Measurements from ENCODE around the gene LRRC74B. TPM values are rescaled to one million over a fixed set of nuclear protein-coding genes. Genes with fewer than 3 reads are reported as not detected.
"Not testable (repeated sequence)": the region's sequence is repeated elsewhere in the genome, so short reads cannot be mapped to it uniquely, and the experiment has no call there.

Gene LRRC74B
- polyA plus RNA-seq, 4 donors: 0.16 to 0.27 TPM; not detected in 2

DNA sequence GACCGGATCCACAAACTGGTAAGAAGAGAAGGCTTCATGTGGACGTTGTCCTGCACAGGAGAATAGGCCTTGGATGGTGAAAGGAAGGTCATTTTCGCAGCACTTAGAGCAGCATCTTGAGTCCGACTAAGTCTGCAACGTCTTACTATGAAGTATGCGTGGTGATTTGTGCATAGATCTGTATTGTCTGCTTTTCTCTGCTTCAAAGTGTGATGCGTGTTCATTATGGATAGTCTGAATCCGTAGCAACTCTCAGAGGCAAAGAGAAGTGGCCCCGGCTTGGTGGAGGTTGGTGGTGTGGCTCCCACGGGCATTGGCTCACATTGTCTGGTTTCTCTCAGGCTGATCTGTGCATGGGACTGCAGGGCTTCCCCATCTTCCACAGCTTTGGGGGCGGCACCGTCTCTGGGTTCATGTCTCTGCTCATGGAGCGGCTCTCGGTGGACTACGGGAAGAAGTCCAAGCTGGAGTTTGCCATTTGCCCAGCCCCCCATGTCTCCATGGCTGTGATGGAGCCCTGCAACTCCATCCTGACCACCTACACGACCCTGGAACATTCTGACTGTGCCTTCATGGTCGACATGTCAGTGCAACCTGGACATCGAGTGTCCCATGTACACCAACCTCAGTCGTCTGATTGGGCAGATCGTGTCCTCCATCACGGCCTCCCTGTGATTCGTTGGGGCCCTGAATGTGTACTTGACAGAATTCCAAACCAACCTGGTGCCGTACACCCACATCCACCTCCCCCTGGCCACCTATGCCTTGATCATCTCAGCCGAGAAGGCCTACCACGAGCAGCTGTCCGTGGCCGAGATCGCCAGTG is 21.5 kb downstream of the LRRC74B start:
- Histone ChIP-seq H3K9me3 (ENCODE audit: control insufficient read depth in 2 of 2, insufficient read depth in 1 of 2, low read depth in 1 of 2, low read length in 1 of 2) (no peaks in the 10 kb centered on the region), H3K27me3 (ENCODE audit: control insufficient read depth in 3 of 3, insufficient read depth in 3 of 3, low read length in 3 of 3) (peaks cover 0 to 7% (median 3%) of the 10 kb centered on the region in 3 donors), H3K4me1 (ENCODE audit: control insufficient read depth in 3 of 3, insufficient read depth in 2 of 3, low read depth in 1 of 3, low read length in 2 of 3) (no peaks in the 10 kb centered on the region), H3K4me3 (ENCODE audit: low read depth in 1 of 3, low read length in 3 of 3) (no peak overlapping the region), H3K27ac (ENCODE audit: low read depth in 1 of 3, low read length in 2 of 3) (no peak overlapping the region), H3K36me3 (ENCODE audit: control insufficient read depth in 3 of 3, insufficient read depth in 2 of 3, low read depth in 1 of 3, low read length in 3 of 3) (no peaks in the 10 kb centered on the region)
- WGBS, 3 donors: 87 to 90% (median 89%) methylated on average over 25 to 28 of the region's 28 CpGs
- no peak for DNase-seq
- no peak for FAIRE-seq

DNA sequence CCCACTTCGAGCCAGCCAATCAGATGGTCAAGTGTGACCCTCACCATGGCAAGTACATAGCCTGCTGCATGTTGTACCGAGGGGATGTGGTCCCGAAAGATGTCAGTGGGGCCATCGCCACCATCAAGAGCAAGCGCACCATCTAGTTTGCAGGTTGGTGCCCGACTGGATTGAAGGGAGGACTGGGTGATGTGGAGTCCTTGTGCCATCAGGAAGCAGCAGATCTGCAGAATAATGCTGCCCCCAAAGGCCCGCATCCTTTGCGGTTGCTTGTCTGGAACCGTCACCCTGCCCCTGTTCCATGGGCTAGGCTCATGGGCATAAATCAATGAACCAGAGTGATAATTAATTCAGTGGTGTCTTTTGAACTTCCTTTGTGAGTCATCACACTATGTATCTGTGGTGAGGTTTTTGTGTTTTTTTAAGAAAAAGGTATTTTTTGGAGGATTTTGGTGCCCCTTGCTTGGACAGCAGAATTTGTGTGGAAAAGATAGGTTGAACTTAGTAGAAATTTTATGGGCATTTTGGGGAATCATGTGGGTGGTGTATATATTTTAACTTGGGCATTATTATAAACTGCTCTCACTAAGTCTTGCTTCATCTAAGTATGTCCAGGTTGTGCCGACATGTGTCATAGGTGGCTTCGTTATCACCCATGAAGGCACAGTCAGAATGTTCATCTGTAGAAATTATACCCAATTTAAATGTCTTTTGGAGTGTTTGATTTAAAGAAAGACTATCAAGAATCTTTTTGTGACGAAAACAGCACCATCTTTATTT is 22.3 kb downstream of the LRRC74B start:
- H3K9me3 ChIP-seq (ENCODE audit: control insufficient read depth in 2 of 2, insufficient read depth in 1 of 2, low read depth in 1 of 2, low read length in 1 of 2): no peaks in the 10 kb centered on the region
- DNase-seq (no peak), FAIRE-seq (no peak)
- H3K27ac ChIP-seq (ENCODE audit: low read depth in 1 of 3, low read length in 2 of 3): no peak overlapping the region
- no peak overlapping the region for H3K4me3 ChIP-seq (ENCODE audit: low read depth in 1 of 3, low read length in 3 of 3)
- peaks cover 0 to 7% (median 3%) of the 10 kb centered on the region in 3 donors for H3K27me3 ChIP-seq (ENCODE audit: control insufficient read depth in 3 of 3, insufficient read depth in 3 of 3, low read length in 3 of 3)
- 84 to 88% (median 88%) methylated on average over 12 of the region's 12 CpGs for WGBS, 3 donors
- H3K4me1 ChIP-seq (ENCODE audit: control insufficient read depth in 3 of 3, insufficient read depth in 2 of 3, low read depth in 1 of 3, low read length in 2 of 3): no peaks in the 10 kb centered on the region
- no peaks in the 10 kb centered on the region for H3K36me3 ChIP-seq (ENCODE audit: control insufficient read depth in 3 of 3, insufficient read depth in 2 of 3, low read depth in 1 of 3, low read length in 3 of 3)

DNA sequence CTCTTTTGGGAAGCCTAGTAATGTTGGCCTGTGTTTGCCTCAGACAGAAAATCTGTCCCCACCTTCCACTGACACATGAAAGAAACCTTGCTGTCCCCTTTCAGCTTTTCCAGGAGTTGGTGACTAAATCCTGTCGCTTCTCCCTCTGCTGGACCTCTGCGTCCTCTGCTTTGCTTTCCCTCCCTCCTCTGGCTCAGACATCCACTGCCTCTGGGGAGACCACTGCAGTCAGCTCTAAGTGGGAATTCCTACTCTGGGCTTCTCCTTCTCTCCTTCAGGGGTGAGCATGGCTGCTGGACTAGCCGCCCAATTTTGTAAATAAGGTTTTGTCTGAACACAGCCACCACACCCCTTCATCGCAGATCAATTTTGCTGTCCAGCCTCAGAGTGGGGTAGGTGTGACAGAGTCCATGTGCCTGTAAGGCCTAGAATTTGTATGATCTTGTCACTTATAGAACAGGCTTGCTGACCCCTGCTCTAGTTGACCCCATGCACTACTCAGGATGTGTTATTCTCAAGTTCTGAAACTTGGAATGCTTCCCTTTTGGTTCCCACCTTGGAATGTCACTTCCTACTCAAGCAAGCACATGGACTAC is 23.0 kb downstream of the LRRC74B start:
- Histone ChIP-seq H3K27me3 (ENCODE audit: control insufficient read depth in 3 of 3, insufficient read depth in 3 of 3, low read length in 3 of 3) (peaks cover 0 to 7% (median 3%) of the 10 kb centered on the region in 3 donors), H3K36me3 (ENCODE audit: control insufficient read depth in 3 of 3, insufficient read depth in 2 of 3, low read depth in 1 of 3, low read length in 3 of 3) (no peaks in the 10 kb centered on the region), H3K27ac (ENCODE audit: low read depth in 1 of 3, low read length in 2 of 3) (no peak overlapping the region), H3K4me3 (ENCODE audit: low read depth in 1 of 3, low read length in 3 of 3) (no peak overlapping the region), H3K4me1 (ENCODE audit: control insufficient read depth in 3 of 3, insufficient read depth in 2 of 3, low read depth in 1 of 3, low read length in 2 of 3) (no peaks in the 10 kb centered on the region), H3K9me3 (ENCODE audit: control insufficient read depth in 2 of 2, insufficient read depth in 1 of 2, low read depth in 1 of 2, low read length in 1 of 2) (no peaks in the 10 kb centered on the region)
- 82 to 86% (median 83%) methylated on average over 4 of the region's 4 CpGs for WGBS, 3 donors
- FAIRE-seq (no peak), DNase-seq (no peak)

DNA sequence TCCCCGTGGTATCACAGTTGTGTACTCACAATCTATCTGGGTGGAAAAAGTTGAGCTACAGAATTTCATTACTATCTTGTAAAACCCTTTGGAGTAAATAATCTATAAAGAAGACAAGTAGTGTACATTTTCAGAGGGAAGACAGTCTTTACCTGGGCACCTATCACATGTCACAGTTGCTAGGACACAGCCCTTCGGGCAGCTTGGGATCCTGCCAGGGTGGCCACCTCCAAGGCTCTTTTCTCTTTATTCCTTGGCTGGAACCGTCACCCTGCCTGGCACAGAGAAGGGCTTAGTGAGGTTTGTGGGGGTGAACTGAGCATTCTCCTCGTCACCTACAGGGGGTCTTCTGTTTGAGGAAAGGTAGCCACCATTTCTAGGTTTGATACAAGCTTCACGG is 23.6 kb downstream of the LRRC74B start:
- H3K27ac ChIP-seq (ENCODE audit: low read depth in 1 of 3, low read length in 2 of 3): no peak overlapping the region
- H3K4me3 ChIP-seq (ENCODE audit: low read depth in 1 of 3, low read length in 3 of 3): no peak overlapping the region
- no peak for DNase-seq
- H3K36me3 ChIP-seq (ENCODE audit: control insufficient read depth in 3 of 3, insufficient read depth in 2 of 3, low read depth in 1 of 3, low read length in 3 of 3): no peaks in the 10 kb centered on the region
- no peaks in the 10 kb centered on the region for H3K9me3 ChIP-seq (ENCODE audit: control insufficient read depth in 2 of 2, insufficient read depth in 1 of 2, low read depth in 1 of 2, low read length in 1 of 2)
- no peak for FAIRE-seq
- peaks cover 0 to 7% (median 3%) of the 10 kb centered on the region in 3 donors for H3K27me3 ChIP-seq (ENCODE audit: control insufficient read depth in 3 of 3, insufficient read depth in 3 of 3, low read length in 3 of 3)
- no peaks in the 10 kb centered on the region for H3K4me1 ChIP-seq (ENCODE audit: control insufficient read depth in 3 of 3, insufficient read depth in 2 of 3, low read depth in 1 of 3, low read length in 2 of 3)
- 52 to 66% (median 55%) methylated on average over 5 of the region's 5 CpGs for WGBS, 3 donors

DNA sequence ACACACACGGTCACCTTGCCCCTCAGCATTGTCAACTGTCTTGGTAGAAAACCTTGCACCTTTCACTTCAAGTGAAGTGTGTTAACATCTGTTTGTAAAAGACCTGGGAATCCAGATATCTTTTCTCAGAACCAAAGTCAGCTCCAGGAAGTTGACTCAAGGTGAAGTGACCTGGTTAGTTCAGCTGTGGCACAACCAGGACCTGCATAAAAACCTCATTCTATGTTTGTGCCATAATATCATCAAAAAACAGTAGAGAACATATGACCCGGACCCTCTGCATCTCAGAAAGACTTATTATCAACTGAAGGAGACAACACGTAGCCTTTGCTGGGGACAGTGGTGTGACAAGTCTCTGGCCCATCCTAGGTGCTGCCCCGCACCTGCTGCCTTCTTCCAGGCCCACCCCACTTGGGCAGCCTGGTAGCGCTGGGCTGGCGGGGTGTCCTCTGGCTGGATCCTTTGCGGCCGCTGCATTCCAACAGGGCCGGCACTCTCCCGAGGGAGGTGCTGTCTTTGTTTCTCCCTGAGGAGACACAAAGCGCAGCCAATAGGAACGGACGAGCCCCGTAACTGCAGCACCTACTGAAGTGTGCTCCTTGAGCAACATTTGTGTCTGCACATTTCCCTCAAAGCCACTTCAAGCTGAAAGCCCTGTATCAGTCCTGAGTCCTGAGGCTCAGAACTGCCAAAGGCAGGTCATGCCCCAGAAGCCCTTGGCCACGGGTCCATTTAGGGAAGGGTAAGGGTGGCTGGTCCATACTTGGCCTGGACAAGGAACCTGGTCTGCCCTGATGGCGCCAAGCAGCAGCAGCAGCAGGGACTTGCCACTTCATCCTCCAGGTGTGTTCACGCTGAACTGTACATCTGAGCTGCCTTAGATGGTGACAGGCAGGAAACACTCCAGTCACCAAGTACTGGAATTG is 25.2 kb downstream of the LRRC74B start:
- H3K36me3 ChIP-seq (ENCODE audit: control insufficient read depth in 3 of 3, insufficient read depth in 2 of 3, low read depth in 1 of 3, low read length in 3 of 3): no peaks in the 10 kb centered on the region
- no peak overlapping the region for H3K4me3 ChIP-seq (ENCODE audit: low read depth in 1 of 3, low read length in 3 of 3)
- H3K27me3 ChIP-seq (ENCODE audit: control insufficient read depth in 3 of 3, insufficient read depth in 3 of 3, low read length in 3 of 3): peaks cover 0 to 7% (median 3%) of the 10 kb centered on the region in 3 donors
- no peak for FAIRE-seq
- WGBS, 3 donors: 84 to 86% (median 86%) methylated on average over 17 of the region's 17 CpGs
- DNase-seq: no peak
- no peaks in the 10 kb centered on the region for H3K9me3 ChIP-seq (ENCODE audit: control insufficient read depth in 2 of 2, insufficient read depth in 1 of 2, low read depth in 1 of 2, low read length in 1 of 2)
- H3K27ac ChIP-seq (ENCODE audit: low read depth in 1 of 3, low read length in 2 of 3): no peak overlapping the region
- no peaks in the 10 kb centered on the region for H3K4me1 ChIP-seq (ENCODE audit: control insufficient read depth in 3 of 3, insufficient read depth in 2 of 3, low read depth in 1 of 3, low read length in 2 of 3)

DNA sequence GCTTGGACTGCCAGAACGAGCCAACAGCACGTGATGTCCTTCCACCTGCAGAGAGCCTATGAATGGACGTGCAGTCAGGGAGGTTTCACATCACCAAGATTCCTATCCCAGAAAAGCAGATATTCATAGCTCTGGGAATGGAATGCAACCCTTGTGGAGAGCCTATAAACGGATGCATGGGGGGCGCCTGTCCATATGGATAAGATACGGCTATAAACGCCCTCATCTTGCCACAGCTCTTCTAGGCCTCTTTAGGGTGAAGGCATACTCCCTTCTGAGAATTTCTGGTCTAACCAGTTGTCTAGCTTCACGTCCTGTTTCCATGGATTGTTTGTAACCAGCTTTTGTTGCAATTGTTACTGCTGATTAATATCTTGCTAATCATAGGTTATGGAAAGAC is 26.1 kb downstream of the LRRC74B start:
- not testable (repeated sequence) for H3K36me3 ChIP-seq (ENCODE audit: control insufficient read depth in 3 of 3, insufficient read depth in 2 of 3, low read depth in 1 of 3, low read length in 3 of 3); DNase-seq; H3K27ac ChIP-seq (ENCODE audit: low read depth in 1 of 3, low read length in 2 of 3); H3K27me3 ChIP-seq (ENCODE audit: control insufficient read depth in 3 of 3, insufficient read depth in 3 of 3, low read length in 3 of 3); H3K9me3 ChIP-seq (ENCODE audit: control insufficient read depth in 2 of 2, insufficient read depth in 1 of 2, low read depth in 1 of 2, low read length in 1 of 2); FAIRE-seq; H3K4me3 ChIP-seq (ENCODE audit: low read depth in 1 of 3, low read length in 3 of 3); H3K4me1 ChIP-seq (ENCODE audit: control insufficient read depth in 3 of 3, insufficient read depth in 2 of 3, low read depth in 1 of 3, low read length in 2 of 3)
- 70 to 77% (median 72%) methylated on average over 8 of the region's 8 CpGs for WGBS, 3 donors

DNA sequence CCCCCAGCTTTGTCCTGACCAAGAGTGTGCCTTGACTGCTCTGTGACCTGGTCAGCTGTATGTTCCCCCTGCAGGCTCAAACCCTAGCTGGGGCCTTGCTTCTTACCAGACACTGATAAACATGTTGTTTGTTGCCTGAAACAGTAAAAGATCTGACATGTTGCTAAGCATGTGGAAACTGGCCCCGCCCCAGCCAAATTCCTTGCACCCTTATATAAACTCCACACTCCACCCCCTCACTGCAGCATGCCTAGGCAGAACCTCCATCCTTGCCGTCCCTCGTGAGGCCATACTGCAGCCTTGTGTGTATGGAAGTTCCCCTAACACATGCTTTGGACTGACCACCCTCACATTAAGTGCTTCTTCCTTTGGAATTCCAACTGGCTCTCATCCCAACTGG is 27.3 kb downstream of the LRRC74B start:
- Histone ChIP-seq H3K36me3 (ENCODE audit: control insufficient read depth in 3 of 3, insufficient read depth in 2 of 3, low read depth in 1 of 3, low read length in 3 of 3) (no peaks in the 10 kb centered on the region), H3K4me3 (ENCODE audit: low read depth in 1 of 3, low read length in 3 of 3) (no peak overlapping the region), H3K27ac (ENCODE audit: low read depth in 1 of 3, low read length in 2 of 3) (no peak overlapping the region), H3K4me1 (ENCODE audit: control insufficient read depth in 3 of 3, insufficient read depth in 2 of 3, low read depth in 1 of 3, low read length in 2 of 3) (no peaks in the 10 kb centered on the region), H3K9me3 (ENCODE audit: control insufficient read depth in 2 of 2, insufficient read depth in 1 of 2, low read depth in 1 of 2, low read length in 1 of 2) (no peaks in the 10 kb centered on the region), H3K27me3 (ENCODE audit: control insufficient read depth in 3 of 3, insufficient read depth in 3 of 3, low read length in 3 of 3) (peaks cover 0 to 7% (median 3%) of the 10 kb centered on the region in 3 donors)
- 66 to 87% (median 75%) methylated on average over 3 of the region's 3 CpGs for WGBS, 3 donors
- DNase-seq: no peak
- FAIRE-seq: no peak

DNA sequence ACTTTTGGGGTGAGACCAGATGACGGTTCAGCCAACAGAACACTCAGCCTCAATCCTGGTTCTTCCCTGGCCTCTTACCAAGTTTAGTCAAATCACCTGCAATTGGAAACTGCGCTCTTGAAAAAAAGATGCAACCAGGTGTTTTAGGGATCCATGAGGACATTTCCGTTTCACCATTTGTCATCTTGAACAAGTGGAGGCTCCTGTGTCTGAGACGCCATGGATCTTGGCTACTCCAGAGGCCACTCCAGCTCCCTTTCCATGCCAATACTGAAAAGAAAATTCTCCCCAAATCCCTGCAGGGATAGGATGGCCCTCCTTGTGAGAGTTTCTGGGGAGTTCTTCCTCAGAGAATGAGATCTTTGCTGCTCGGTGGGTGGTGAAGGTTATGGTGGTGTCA is 27.7 kb downstream of the LRRC74B start:
- WGBS, 3 donors: 91 to 94% (median 91%) methylated on average over 5 of the region's 5 CpGs

More for the DNA sequence above, 27.7 kb downstream of the LRRC74B start:
- FAIRE-seq (no peak), DNase-seq (no peak)
- Histone ChIP-seq H3K27me3 (ENCODE audit: control insufficient read depth in 3 of 3, insufficient read depth in 3 of 3, low read length in 3 of 3) (peaks cover 0 to 7% (median 3%) of the 10 kb centered on the region in 3 donors), H3K4me3 (ENCODE audit: low read depth in 1 of 3, low read length in 3 of 3) (no peak overlapping the region), H3K27ac (ENCODE audit: low read depth in 1 of 3, low read length in 2 of 3) (no peak overlapping the region), H3K9me3 (ENCODE audit: control insufficient read depth in 2 of 2, insufficient read depth in 1 of 2, low read depth in 1 of 2, low read length in 1 of 2) (no peaks in the 10 kb centered on the region), H3K36me3 (ENCODE audit: control insufficient read depth in 3 of 3, insufficient read depth in 2 of 3, low read depth in 1 of 3, low read length in 3 of 3) (no peaks in the 10 kb centered on the region), H3K4me1 (ENCODE audit: control insufficient read depth in 3 of 3, insufficient read depth in 2 of 3, low read depth in 1 of 3, low read length in 2 of 3) (no peaks in the 10 kb centered on the region)
